HG03039 (cell line): Measurements from ENCODE around the gene RBMS2.
"Not testable (repeated sequence)": the region's sequence is repeated elsewhere in the genome, so short reads cannot be mapped to it uniquely, and the experiment has no call there.

ENCODE experiments used
- ATAC-seq: cut with Tn5 transposase; IDR thresholded peaks from one replicate; pipeline ENCODE4 v1.9.1; 2021; ENCODE audit warnings: mild to moderate bottlenecking, moderate library complexity; ENCODE audit not compliant: unreplicated experiment

Gene RBMS2

GRCh38 chr12:56514014-56514318 lies 7.7 kb upstream of the RBMS2 start:
- ATAC-seq, result not testable (repeated sequence)

DNA sequence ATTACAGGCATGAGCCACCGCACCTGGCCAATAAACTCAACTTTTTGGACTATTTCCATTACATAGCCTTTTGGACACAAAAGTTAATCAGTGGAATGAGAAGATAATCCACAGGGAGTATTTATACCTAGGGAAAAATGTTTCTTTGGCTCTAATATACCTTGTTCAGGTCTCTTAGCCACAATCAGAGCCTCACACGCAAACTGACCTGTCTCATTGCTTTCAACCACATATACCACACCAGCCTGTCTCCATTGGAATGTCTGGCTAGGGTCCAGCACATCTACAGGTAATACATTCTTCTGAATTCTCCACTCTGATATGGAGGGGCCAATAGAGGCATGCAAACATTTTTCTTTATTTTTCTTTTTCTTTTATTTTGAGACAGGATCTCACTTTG lies 3.8 kb upstream of the RBMS2 start:
- no peak for ATAC-seq

DNA sequence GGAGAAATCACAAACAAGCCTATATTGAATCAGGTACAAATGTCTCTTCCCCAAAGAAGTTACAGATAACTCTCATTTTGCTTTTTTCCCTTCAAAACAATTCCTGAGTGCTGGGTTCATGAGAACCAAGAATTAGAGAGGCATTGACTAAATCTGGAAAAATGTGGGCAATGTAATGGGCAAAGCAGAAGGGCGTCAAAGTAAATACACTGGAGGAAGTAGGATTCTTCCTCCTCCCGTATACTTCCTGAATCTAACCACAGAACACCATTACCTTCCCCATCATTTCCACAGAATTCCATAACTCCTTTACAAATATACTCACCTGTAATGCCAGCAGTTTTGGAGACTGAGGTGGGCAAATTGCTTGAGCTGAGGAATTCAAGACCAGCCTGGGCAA lies 3.0 kb upstream of the RBMS2 start:
- ATAC-seq, result no peak

DNA sequence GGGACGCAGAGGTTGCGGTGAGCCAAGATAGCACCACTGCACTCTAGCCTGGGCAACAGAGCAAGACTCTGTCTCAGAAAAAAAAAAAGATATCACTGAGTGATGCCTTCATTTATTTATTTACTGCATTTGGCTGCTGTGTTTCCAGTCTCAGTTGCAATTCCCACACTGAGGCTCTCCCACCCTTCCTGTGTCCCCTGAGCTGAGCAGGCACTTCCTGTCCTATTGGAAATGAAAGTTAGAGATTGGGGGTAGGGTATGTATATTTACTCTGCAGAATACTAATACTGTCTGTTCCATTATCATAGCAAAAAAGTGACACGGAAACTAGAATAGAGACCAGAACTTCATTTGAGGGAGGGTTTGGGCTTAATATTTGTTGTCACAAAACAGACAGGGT lies 1.6 kb upstream of the RBMS2 start:
- no peak for ATAC-seq

DNA sequence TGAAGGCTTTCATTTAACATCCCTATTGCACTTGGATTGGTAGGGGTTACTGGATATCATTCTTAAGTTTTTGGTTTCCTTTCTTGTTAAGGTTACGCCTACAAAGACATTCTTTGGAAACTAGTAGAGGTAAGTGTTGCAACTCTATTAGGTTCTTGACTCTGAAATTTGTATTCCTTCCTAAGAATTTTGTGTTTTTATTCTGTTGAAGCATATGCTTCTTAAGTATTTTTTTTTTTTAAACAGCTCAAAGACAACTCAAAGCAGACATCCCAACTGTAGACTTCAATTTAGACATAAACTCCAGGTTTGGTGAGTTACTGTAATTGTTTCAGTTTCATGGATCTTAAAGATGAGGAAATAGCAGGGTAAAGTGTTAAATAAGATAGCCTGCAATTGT lies 1.1 kb upstream of the RBMS2 start:
- ATAC-seq, result no peak

GRCh38 chr12:56521209-56521589 lies 421 bp upstream of the RBMS2 start:
- no peak for ATAC-seq

DNA sequence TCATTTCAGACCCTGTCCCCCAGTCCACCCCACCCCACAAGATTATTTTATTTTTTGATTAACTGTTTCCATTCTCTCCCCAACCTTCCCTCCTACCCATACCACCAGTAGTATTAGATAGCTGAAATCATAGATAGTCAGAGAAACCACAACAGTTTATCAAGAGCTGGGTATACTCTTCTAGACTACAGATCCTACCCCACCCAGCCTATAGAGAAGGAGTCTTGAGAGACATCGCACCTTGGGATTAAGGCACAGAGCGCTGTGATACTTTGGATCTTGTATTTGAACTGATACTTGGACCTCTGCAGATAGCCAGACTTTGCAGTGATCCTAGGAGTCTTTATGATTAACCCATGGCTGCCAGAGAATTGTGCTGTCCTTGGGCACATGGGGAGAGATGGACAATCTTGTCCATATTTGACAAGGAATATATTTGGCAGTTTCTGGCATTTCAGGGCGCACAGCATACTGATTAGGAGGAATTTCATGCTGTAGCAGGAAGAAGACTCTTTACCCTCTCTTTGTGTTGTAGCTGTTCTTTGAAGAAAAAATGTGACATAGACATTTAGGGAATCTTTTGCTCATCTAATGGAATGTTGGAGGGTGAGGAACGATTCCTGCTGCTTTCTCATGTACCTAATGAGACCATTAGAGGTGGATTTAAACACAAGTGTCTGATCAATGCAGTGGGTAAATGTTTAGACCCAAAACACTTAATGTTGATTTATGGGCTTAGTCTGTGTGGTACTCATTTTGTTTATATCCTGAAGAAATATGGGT lies 982 bp downstream of the RBMS2 start:
- ATAC-seq, result no peak

GRCh38 chr12:56528846-56529245 lies 7.2 kb downstream of the RBMS2 start:
- ATAC-seq, result no peak

DNA sequence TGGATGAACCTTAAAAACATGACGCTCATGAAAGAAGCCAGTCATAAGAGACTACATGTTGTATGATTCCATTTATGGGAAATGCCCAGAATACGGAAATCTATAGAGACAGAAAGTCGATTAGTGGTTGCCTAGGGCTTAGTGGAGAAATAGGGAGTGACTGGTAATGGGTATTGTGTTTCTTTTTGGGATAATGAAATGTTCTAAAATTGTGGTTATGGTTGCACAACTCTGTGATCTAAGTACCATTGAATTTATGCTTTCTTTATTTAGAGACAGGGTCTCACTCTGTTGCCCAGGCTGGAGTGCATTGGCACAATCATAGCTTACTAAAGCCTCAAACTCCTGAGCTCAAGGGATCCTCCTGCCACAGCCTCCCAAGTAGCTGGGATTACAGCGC lies 8.0 kb downstream of the RBMS2 start:
- ATAC-seq, result no peak

GRCh38 chr12:56530390-56531055 lies 8.9 kb downstream of the RBMS2 start:
- ATAC-seq, result no peak

DNA sequence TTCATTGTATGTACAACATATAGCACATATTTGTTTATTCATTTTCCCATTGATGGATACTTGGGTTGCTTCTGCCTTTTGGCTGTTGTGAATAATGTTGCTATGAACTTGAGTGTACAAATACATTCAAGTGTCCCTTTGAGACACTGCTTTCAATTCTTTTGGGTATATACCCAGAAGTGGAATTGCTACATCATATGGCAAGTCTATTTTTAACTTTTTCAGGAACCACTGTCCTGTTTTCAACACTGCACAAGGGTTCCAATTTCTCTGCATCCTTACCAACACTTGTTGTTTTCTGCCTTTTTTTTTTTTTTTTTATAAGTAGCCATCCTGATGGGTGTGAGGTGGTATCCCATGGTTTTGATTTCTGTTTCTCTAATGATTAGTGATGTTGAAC lies 15.9 kb downstream of the RBMS2 start:
- no peak for ATAC-seq

GRCh38 chr12:56541631-56542030 lies 20.0 kb downstream of the RBMS2 start:
- ATAC-seq, result no peak

GRCh38 chr12:56542164-56542563 lies 20.5 kb downstream of the RBMS2 start:
- no peak for ATAC-seq

- ATAC-seq, result no peak
Observed at GRCh38 chr12:56545023-56545604, 23.5 kb downstream of the RBMS2 start.

GRCh38 chr12:56546680-56547079 lies 25.1 kb downstream of the RBMS2 start:
- no peak for ATAC-seq

- no peak for ATAC-seq
Observed at GRCh38 chr12:56551070-56551469, 29.4 kb downstream of the RBMS2 start.

DNA sequence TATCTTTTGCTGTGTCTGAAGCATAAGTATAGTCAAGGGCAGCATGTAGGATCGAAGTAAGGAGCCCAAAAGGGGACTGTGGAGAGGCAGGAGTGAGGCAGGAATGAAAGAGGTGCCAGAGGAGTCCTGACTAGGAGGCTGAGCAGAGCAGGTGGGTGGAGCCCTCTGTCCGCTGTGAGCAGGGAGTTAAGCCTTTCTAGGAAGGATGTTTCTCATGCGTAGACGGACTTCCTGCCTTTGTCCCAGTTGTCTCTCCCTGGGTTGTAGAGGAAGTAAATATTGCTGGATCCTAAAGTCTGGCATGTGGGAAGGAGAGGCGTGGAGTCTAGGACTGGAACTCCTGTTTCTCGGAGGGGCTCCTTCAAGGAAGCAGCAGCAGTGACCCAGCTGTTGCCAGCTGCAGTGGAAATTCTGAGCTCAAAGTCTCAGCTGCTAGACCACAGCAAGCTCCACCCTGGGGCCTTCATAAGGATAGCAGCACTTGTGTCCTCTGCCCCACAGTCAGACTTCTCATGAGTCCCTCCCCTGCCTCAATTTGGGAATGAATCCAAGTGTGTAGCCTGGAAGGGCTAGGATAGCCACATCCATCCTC lies 44.0 kb downstream of the RBMS2 start:
- no peak for ATAC-seq

- no peak for ATAC-seq
Observed at GRCh38 chr12:56568146-56568545, 46.5 kb downstream of the RBMS2 start.

- no peak for ATAC-seq
Observed at GRCh38 chr12:56571121-56571520, 49.5 kb downstream of the RBMS2 start.

DNA sequence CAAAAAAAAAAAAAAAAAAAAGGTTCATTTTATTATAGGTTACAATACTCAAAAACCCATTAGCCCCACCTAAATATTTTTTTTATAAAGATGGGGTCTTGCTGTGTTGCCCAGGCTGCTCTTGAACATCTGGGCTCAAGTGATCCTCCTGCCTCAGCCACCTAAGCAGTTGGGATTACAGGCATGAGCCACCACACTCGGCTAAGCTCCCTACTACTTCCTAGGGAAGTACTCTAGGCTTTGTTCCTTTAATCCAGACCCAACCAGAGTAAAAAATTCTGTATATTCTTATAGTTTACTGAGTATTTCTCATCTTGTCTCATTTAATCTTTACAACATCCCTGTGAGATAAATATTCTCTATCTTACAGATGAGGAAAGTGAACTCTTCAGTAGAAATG lies 50.7 kb downstream of the RBMS2 start:
- ATAC-seq, result no peak

DNA sequence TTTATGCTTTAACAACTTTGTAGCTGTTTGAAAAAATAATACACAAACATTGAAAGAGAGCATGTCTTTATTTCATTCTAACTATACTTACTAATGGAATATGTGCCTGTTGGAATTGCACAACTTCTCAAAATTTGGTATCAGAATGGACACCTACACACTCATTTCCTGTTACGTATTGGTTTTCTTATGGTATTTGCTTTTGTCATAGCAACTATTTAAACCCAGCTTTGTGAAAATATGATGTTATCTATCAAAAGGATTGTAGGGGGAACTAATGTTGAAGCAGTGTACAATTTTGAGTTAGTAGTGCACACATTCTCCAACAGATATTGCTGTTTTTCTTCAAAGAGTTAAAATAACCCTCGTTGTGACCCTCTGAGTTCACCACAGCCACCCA lies 52.6 kb downstream of the RBMS2 start:
- no peak for ATAC-seq

DNA sequence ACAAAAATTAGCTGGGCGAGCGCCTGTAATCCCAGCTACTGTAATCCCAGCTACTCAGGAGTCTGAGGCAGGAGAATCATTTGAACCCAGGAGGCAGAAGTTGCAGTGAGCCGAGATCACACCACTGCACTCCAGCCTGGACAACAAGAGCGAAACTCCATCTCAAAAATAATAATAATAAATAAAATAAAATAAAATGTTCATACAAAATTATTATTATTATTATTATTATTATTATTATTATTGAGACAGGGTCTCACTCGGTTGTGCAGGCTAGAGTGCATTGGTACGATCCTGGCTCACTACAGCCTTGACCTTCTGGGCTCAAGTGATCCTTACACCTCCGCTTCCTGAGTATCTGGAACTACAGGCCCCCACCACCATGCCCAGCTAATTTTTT lies 55.6 kb downstream of the RBMS2 start:
- not testable (repeated sequence) for ATAC-seq
